HG02571 (cell line): ENCODE measurements around the gene IFT81.
"Not testable (repeated sequence)": the region's sequence is repeated elsewhere in the genome, so short reads cannot be mapped to it uniquely, and the experiment has no call there.

Experiments used
- ATAC-seq: cut with Tn5 transposase; IDR thresholded peaks from one replicate; pipeline ENCODE4 v1.9.1; 2021; ENCODE audit warnings: mild to moderate bottlenecking, moderate library complexity; ENCODE audit not compliant: unreplicated experiment

Gene IFT81

DNA sequence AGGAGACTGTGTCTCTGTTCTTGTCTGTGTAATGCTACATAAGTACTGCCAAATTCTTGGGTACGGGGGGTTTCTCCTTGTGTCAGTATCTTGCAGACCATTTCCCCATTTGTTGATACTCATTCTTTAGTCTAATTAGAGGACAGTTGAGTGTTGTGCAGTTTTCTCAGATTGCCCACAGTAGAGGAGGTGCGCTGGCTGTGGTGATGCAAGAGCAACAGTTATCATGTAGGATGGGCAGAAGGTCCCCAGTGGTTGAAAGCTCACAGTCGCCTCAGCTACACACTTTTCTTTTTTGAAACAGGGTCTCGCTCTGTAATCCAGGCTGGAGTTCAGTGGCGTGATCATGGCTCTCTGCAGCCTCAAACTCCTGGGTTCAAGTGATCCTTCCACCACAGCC, 119.1 kb downstream of the IFT81 start:
- ATAC-seq = no peak

DNA sequence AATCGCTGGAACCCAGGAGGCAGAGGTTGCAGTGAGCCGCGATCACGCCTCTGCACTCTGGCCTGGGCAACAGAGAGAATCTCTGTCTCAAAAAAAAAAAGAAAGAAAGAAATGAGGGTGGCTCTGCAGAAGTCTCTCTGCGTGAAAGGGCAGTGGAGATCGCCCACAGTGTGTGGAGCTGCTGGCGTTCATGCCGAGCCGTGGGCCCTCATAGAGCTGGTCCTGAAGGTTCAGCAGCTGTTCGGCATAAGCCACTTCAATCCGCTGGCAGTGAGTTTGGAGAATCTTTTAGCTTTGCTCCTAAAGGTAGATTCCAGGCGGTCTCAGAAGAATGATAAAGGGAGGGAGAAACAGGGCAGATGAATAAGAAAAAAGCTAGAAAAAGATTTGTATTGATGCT, 120.2 kb downstream of the IFT81 start:
- ATAC-seq = no peak

DNA sequence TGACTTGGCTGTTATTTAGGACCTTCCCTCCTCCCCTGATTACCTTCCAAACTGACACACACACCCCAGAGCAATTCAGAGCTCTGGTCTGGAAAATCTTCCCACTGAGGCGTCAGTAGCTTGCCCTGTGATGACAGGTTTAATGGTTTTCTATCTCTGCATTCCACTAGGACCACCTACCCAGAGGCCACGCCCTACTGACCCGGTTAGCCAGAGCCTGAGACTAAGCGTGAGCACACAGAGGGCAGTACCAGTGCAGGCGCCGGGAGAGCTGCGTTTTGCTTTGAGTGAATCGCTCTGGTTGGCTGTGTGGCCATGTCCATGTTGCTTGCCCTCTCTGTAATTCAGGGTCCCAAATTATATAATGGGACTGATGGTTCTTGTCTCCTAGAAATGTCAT, 120.7 kb downstream of the IFT81 start:
- ATAC-seq = no peak

DNA sequence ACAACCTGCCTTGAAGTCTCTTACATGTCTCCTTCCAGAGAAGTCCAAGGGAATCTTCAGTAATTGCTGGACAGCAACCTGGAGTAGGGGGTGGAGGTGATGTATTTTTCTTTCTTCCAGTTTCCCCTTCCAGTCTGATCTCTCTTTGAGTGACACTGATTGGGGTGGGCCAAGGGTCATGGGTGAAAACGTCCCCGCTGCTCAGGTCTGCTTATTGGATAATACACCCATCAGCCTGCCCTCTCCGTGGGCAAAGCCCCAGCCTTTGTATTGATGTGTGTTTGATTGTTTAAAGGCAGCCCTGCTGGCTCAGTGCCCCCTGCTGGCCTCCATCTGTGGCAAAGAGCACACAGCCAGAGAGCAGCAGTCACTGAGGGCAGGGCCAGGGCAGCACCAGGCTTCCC, 121.2 kb downstream of the IFT81 start:
- no peak for ATAC-seq

DNA sequence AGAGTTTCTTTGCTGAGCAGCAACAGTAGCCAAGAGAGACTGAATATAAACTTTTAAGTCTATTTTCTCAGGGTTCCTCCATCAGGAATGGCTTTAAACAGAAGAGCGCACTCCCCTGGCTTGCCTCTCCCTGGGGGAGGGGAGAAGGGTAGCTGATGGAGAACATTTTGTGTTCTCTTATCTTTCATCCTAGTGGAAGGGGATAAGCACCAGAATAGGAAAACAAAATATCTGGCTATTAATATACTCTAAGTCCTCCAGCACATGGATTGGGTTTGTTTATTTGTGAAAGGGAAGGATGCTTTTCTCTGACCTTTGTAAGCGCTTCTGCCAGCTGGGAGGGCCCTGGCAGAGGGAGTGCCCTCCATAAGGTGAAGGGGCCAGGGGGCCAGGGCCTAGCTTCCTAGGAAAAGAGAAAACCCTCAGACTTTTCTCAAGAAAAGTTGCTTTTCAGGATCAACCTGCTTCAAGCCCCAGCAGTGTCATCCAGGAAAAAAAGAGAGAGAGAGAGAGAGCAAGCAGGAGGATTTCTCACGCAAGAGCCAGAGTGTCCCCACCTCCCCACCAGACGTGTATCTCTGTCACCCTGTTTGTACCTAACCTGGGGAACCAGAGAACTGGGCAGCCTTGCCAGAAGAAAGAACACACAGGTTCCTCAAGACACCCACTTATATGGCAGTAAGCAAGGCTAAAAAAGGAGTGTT, 122.6 kb downstream of the IFT81 start:
- ATAC-seq = no peak

DNA sequence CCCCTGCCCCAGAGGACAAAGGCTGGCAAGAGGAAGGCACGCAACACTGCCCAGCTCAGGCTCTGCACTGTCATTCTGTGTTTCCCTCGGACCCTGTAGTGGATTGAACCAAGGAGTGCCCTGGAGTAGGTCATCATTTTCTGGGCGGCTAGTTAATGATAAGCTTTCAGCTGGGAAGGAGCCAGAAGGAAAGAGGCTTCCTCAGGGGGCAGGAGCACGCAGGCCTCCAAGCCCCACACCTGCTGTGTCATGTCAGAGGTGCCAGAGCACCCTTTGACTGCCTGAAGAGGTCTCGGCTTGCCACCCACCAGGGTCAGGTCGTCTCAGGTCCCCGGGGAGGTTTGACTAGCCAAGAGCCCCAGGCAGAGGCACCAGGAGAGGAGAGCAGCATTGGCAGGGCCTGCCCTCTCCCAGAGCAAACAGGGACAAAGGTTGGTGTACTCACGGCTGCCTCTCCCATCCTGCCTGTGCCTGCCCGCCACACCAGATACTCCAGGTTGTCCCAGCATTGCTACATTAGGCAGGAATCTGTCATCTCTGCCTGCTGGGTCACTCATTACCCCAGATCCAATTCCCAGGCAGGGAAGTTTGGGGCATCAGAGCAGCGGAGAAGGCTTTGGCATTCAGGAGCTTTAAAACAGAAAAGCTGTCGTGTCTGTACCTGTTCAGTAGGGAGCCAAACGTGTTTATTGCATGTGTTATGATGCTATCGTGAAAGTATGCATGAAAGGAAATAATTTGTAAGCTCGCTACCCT, 123.4 kb downstream of the IFT81 start:
- no peak for ATAC-seq

DNA sequence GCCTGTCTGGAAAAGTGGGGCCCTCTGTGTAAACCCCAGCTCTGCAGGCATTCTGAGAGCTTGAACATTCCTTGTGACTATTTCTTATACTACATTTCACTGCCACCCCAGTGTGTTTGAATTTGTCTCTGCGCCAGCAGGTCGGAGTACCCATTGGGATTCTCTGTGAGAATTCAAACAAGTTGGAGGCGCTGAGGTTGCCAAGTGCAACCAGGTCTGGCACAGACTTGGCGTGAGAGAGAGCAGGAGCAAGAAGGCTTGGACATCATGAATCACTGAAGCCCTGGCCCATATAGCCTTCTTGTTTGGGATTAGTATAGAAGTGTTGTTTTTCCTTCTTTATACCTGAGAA, 123.9 kb downstream of the IFT81 start:
- no peak for ATAC-seq

DNA sequence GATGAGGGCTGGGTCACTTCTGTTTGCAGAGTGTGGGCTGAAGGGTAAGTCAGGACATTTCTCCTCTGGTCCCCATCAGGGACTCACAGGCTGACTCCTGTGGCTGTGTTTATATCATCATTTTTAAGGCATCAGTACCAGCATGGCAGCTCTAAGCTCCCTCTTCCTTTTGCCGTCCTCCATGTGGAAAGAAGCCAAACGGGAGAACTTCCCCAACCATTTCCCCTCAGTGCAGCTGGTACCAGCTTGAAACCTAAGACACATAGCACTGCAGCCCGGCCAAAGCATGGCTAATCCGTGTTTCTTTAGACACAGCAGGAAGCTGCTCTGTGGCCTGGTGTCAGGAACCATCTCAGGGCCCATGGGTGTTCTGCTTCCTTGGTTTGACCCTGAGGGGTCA, 124.9 kb downstream of the IFT81 start:
- ATAC-seq = no peak

DNA sequence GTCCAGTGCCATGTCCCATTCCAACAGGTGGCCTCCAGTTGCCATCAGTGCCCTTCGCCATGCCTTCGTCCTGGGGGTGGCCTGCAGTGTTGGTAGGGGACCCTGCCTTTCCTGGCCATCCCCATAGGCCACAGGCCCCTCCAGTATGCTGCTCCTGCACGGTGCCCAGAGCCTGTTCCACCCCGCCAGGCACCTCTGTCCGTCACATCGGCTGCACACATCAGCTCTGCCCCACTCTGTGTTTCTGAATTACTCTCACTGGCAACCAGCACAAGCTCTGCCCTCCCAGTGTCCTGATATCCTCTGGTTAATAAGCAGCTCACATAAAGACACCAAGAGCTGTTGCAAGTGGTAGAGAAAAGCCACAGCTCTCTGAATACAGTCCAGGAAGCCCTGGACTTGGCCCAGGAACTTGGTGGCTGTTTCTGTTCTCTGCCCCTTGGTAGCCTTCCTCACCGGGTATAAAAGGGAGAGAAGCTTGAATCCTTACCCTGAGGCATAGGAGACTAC, 125.6 kb downstream of the IFT81 start:
- ATAC-seq = no peak

DNA sequence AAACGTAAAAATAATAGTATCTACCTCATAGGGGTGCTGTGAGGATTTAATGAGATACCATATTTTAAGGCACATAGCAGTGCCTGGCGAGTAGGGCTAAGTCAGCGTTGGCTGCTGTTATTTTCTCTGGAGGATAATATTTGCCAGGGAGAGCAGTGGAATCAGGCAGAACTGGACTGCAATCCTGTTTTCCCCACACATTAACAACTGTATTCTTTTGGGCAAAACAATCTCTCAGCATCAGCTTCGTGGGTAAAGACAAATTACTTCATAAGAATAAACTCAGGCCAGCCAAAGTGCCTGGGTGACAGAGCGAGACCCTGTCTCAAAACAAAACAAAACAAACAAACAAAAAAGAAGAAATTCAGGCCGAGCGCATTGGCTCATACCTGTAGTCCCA, 127.2 kb downstream of the IFT81 start:
- no peak for ATAC-seq

DNA sequence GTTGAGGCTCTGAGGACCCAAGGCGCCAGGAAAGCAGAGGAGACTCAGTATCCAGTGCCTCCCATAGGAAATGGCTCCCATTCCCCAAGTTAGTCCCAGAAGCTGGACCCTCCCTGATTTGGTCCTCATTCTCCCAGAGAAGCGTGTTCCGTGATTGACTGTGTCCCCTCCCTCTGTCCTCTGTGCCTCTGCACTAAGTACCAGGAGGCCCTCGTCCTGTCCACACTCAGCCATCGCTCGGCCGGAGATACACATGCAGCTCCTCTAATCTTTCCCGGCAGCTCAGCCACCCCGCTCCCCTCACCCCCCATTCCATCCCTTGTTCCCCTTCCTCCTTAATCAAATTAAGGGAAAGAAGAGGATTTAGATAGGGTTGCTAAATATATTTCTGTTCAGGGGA, 128.6 kb downstream of the IFT81 start:
- ATAC-seq = no peak

DNA sequence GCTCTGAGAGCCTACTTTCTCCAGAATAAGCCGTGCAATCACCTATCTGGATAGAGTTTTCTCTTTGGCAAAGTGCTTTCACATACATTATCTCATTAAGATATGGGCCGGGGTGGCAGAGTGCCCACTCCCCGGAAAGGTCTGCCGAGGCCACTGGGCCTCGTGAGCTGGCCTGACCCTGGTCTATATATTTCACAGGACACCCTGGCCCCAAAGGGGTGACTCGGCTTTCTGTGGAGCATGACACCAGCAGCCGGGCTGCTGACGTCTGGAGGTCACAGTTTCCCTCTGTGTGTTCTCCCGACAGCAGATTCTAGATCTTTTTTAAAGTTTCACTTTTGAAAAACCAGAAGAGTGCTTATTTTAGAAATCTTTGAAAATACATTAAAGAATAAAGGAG, 129.0 kb downstream of the IFT81 start:
- no peak for ATAC-seq

DNA sequence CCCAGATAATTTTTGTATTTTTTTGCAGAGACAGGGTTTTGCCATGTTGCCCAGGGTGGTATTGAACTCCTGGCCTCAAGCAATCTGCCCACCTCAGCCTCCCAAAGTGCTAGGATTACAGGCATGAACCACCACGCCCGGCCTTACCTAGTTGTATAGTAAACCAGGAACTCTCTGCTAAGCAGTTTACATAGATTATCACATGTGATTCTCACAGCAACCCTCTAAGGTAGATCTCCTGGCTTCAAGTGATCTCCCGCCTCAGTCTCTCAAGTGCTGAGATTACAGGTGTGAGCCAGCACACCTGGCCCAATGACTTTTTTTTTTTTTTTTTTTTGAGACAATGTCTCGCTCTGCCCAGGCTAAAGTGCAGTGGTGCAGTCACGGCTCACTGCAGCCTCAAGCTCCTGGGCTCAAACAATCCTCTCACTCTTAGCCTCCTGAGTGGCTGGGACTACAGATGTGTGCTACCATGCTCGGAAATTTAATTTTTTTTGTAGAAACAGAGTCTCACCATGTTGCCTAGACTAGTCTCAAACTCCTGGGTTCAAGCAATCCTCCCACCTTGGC, 130.9 kb downstream of the IFT81 start:
- no peak for ATAC-seq

DNA sequence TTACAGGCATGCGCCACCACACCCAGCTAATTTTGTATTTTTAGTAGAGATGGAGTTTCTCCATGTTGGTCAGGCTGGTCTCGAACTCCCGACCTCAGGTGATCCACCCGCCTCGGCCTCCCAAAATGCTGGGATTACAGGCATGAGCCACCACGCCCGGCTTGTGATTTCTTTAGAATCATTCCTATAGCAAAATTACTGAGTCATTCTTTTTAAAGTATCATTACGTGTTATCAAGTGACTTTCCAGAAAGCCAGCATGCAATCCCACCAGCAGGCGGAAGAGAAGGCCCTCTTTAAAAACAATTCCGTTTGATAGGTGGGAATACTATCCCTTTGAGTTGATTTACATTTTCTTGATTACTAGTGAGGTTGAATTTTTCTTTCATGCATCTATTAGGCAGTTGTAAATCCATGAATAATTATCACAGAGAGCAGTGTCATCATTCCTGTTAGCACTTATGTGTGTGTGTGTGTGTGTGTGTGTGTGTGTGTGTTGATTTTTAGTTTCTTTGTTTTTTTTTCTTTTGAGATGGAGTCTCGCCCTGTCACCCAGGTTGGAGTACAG, 131.8 kb downstream of the IFT81 start:
- ATAC-seq = not testable (repeated sequence)

DNA sequence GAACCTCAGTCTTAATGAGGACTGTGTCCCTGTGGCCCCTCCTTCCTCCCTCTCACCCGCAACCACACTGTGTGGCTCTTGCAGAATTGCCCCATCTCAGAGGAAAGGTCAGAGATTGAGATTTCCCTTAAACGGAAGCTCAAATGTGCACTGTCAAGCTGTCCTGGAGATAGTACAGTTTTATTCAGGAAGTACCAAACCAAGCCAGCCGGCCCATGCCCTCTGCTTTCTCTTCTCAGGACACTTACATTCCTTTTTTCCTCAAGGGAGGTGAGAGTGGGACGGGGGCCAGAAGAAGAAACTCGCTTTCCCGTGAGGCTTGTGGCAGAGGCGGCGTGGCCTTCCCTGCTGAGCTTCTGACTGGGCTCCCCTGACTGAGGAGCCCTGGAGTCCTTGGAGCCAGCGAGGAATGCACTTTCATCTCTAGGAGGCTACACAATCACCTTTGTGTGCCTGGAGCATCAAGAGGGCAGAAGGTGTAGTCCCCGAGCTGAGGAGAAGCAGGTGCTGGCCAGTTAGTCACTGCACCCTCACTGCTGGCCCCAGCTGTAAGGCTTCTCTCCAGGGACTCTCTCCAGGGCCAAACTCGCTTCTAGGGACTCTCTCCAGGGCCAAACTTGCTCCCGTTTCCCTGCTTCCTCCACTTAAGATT, 132.7 kb downstream of the IFT81 start:
- no peak for ATAC-seq

DNA sequence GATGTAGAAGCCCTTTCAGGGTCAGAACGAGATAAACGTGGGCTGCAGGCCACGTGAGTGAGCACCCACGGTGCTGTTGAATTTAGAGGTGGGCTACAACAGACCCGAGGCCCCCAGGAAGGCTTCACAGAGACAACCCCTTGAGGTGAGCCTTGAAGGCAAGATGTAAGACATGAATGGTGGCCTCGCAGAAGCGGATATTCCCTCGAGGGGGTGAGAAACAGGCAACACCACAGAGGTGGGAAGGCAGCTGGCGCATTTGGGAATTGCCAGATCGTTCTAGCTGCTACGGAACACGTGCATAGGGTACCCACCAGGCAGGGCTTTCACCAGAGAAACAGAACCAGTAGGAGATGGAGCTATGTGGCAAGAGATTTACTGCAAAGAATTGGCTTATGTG, 134.3 kb downstream of the IFT81 start:
- ATAC-seq = no peak

DNA sequence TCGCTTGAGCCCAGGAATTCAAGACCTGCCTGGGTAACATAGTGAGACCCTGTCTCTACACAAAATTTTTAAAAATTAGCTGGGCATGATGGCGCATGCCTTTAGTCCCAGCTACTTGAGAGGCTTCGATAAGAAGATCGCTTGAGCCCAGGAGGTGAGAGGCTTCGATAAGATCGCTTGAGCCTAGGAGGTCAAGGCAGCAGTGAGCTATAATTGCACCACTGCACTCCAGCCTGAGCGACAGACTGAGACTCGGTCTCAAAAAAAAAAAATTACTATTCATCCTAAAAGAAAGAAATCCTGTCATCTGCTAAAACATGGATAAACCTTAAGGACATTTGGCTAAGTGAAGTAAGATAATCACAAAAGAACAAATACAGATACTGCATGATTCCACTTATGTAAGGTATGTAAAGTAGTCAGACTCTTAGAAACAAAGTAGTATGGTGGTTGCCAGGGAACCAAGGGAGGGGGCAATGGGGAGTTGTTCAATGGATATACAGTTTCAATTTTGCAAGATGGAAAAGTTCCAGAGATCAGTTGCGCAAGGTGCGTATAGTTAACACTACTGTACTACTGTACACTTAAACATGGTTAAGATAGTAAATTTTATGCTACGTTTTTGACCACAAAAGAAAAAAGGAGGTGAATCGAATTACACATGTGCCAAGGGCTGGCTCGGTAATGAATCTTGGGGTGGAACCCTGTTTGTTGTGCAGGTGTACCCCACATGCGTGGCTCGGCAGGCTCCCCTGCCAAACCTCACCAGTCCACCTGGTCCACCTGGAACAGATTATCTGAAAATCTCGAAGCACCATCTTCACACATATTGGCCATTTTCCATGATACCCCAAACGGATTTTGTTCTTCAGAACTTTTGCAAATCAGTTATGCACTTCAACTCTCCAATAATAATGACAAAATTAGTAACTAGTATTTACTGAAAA, 138.6 kb downstream of the IFT81 start:
- no peak for ATAC-seq

DNA sequence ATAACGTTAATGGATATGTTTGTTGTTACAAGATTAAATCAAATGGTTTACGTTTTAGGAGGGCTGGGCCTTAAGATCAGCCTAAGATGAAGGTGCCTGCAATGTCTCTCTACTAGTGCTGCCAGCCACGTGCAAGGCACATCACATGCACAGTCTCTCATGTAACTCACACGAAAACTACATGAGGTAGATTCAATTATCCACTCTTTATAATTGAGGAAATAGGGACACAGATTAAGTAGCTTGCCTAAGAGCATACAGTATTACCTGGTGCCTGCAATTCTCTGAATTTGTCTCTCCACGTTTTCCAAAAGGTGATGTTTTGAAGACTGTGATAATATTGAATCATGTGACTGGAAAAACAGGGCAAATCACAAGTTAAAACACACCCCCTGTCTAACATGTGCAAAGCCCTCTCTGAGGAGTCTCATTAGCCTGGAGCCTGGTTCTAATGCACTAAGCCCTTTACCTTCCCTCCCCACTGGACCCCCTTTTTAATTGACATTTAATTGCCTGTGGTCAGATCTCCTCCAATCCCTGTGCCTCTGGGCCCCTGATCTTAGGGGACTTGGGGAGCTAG, 142.3 kb downstream of the IFT81 start:
- ATAC-seq = no peak

DNA sequence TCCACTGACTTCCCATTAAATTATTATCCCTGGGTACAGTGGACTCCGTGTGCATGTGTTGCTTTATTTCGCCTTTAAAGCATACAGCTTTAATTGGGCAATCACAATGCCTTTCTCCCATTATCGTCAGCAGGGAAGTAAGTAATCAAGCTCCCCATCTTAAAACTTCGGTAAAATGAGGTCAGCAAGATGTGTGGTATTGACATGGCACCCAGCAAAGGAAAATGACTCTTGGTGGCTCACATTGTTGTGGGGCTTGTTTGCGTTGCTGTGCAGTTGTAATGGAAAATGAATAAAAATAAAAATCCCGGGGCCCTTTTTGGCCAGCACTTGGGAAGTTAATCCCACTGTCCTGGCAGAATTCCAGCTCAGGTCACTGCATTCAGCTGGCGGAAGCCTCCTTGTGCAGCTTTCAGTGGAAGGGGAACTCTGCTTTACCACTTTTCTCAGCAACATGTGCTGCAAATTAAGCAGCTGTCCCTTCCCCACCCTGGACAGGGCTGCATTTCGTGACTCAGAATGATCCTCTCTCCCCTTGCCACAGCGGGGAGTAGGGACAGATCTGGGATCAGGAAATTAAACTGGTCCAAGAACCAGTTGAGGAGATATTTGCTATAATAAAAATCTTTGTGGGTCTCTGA, 142.9 kb downstream of the IFT81 start:
- no peak for ATAC-seq
